ENCODE results near the gene MRLN.

The MRLN gene

DNA sequence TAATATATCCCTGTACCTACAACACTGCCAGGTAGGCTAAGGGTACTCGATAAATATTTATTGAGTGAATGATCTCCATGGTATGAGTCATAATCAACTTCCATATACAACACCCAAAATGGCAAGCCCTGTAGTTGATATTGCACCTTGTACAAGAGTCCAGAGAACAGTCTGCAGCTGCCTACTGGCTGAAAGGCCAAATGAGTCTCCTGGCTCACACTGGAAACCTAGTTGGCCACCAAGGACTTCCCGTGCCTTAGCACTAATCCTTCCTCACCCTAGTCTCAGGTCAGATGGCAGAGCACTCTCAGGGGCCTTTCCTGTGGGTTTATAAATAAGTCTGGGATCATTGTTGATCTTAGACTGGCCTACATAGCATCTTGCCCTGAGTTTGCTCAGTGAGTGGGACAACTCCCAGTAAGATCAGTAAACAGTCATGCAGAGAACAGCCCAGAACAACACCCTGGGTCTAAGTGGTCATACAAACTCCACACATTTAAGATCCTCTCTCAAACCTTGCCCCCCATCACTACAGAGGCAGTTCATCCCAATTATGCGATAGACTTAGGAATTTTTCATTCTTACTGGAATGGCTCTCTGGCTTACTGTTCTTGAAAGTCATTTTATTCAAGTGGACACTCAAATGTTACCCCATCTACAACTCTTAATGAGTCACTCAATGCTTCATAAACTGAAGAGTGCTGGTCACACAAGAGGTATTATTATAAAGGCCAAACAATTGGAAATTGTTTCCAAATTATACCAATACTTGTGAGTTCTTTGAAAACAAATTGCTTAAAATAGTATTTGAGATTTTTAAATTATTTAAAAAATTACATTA is 28.9 kb downstream of the MRLN start:
- DNase-seq (ENCODE audit: extremely low read depth, low read depth) = no peak
- H3K4me3 ChIP-seq (replicated peaks; ENCODE audit: low read depth, low read length) = no peak overlapping the region
- TF ChIP-seq, protein P1, sequence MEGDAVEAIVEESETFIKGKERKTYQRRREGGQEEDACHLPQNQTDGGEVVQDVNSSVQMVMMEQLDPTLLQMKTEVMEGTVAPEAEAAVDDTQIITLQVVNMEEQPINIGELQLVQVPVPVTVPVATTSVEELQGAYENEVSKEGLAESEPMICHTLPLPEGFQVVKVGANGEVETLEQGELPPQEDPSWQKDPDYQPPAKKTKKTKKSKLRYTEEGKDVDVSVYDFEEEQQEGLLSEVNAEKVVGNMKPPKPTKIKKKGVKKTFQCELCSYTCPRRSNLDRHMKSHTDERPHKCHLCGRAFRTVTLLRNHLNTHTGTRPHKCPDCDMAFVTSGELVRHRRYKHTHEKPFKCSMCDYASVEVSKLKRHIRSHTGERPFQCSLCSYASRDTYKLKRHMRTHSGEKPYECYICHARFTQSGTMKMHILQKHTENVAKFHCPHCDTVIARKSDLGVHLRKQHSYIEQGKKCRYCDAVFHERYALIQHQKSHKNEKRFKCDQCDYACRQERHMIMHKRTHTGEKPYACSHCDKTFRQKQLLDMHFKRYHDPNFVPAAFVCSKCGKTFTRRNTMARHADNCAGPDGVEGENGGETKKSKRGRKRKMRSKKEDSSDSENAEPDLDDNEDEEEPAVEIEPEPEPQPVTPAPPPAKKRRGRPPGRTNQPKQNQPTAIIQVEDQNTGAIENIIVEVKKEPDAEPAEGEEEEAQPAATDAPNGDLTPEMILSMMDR (IDR thresholded peaks at IDR 0.05; ENCODE audit: low read depth, low read length, missing control alignments) = no peak

GRCh38 chr10:59720377-59720776 is 32.9 kb downstream of the MRLN start:
- DNase-seq (ENCODE audit: extremely low read depth, low read depth) = no peak
- no peak overlapping the region for H3K4me3 ChIP-seq (replicated peaks; ENCODE audit: low read depth, low read length)
- TF ChIP-seq, protein P1 (IDR thresholded peaks at IDR 0.05; ENCODE audit: low read depth, low read length, missing control alignments) = no peak

DNA sequence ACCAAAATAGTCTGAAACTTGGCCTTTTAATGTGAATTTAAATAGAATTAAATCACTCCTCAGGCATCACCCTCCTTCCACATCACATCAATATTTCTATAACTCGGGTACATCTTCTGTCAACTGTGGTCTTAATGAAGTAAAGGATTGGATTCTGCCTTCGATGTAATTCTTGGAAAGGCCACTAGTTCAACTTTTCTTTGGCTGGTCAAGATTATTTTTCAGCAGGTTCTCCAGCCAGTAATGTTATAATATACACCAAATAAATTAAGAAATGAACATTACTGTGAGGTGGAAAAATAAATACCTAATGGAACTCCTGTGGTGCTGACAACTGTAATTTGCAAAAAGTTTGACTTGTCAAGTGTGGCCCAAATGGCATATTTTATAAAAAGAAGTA is 33.9 kb downstream of the MRLN start:
- H3K4me3 ChIP-seq (replicated peaks; ENCODE audit: low read depth, low read length) = no peak overlapping the region
- TF ChIP-seq, protein P1 (IDR thresholded peaks at IDR 0.05; ENCODE audit: low read depth, low read length, missing control alignments) = no peak
- DNase-seq (ENCODE audit: extremely low read depth, low read depth) = no peak

GRCh38 chr10:59718257-59718656 is 35.0 kb downstream of the MRLN start:
- H3K4me3 ChIP-seq (replicated peaks; ENCODE audit: low read depth, low read length) = no peak overlapping the region
- no peak for DNase-seq (ENCODE audit: extremely low read depth, low read depth)
- TF ChIP-seq, protein P1 (IDR thresholded peaks at IDR 0.05; ENCODE audit: low read depth, low read length, missing control alignments) = no peak

DNA sequence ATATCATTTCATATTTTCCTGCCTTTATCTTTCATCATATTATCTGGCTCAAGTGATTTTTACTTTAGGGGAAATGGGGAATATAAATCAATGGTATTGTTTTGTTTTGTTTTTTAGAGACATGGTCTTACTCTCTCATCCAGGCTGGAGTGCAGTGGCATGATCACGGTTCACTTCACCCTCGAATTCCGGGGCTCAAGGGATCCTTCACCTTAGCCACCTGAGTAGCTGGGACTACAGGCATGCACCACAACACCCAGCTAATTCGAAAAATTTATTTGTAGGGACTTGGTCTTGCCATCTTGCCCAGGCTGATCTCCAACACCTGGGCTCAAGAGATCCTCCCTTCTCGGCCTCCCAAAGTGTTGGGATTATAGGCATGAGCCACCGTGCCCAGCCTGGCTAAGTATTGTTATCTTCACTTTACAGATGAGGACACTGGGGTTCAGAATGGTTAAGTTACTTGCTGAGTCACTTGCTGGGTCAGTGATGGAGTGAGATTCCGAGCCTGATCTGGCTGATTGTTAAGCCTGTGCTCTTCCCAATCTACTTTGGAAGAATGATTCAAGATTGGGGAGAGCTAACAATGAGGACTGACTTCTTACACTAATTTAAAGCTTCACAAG is 39.9 kb downstream of the MRLN start:
- no peak for DNase-seq (ENCODE audit: extremely low read depth, low read depth)
- TF ChIP-seq, protein P1 (IDR thresholded peaks at IDR 0.05; ENCODE audit: low read depth, low read length, missing control alignments) = no peak
- H3K4me3 ChIP-seq (replicated peaks; ENCODE audit: low read depth, low read length) = no peak overlapping the region

- H3K4me3 ChIP-seq (replicated peaks; ENCODE audit: low read depth, low read length) = no peak overlapping the region
- no peak for DNase-seq (ENCODE audit: extremely low read depth, low read depth)
- TF ChIP-seq, protein P1 (IDR thresholded peaks at IDR 0.05; ENCODE audit: low read depth, low read length, missing control alignments) = no peak
Observed at GRCh38 chr10:59711871-59712494, 41.3 kb downstream of the MRLN start.
